Tibial nerve (tissue), 4 donors: Measurements from ENCODE around the gene SEMA4C.

Source experiments
- EP300 ChIP-seq, 2 donors: sonication (generic); formaldehyde crosslinking; IDR thresholded peaks; one replicate each; pipeline ENCODE4 v1.6.1; 2017; ENCODE audit warnings: antibody characterized with exemption in 2 of 2, mild to moderate bottlenecking in 1 of 2
- POLR2A ChIP-seq, 2 donors: fragments of 450-650 bp; IDR thresholded peaks; one replicate each; pipeline ENCODE4 v1.6.1; 2017; ENCODE audit warnings: antibody characterized with exemption in 2 of 2, mild to moderate bottlenecking in 2 of 2, moderate library complexity in 2 of 2
- TF ChIP-seq, protein P1 (sequence below), 5 experiments: fragments of 200-600 bp in 3 of 5; fragments of 450-650 bp in 2 of 5; sonication (generic) in 3 of 5; IDR thresholded peaks; one replicate each; pipeline ENCODE4 v1.5.1; 2016 to 2019; ENCODE audit warnings: antibody characterized with exemption in 5 of 5, mild to moderate bottlenecking in 3 of 5, moderate library complexity in 2 of 5

DNA sequence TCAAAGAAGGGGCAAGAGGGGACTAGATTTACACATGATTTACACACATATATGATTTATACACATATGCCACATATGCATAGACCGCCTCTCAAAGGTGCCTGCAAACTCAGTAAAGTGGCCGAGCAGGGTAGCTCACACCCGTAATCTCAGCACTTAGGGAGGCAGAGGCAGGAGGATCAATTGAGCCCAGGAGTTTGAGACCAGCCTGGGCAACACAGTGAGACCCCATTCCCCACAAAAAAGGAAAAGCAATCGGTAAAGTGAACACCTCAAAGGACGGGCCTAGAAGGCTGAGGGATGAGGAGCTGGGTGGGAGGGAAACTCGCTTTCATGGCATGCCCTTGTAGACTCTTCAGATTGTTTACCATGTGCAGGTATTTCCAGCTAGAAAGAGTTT lies 17.2 kb downstream of the SEMA4C start:
- TF ChIP-seq, protein P1, sequence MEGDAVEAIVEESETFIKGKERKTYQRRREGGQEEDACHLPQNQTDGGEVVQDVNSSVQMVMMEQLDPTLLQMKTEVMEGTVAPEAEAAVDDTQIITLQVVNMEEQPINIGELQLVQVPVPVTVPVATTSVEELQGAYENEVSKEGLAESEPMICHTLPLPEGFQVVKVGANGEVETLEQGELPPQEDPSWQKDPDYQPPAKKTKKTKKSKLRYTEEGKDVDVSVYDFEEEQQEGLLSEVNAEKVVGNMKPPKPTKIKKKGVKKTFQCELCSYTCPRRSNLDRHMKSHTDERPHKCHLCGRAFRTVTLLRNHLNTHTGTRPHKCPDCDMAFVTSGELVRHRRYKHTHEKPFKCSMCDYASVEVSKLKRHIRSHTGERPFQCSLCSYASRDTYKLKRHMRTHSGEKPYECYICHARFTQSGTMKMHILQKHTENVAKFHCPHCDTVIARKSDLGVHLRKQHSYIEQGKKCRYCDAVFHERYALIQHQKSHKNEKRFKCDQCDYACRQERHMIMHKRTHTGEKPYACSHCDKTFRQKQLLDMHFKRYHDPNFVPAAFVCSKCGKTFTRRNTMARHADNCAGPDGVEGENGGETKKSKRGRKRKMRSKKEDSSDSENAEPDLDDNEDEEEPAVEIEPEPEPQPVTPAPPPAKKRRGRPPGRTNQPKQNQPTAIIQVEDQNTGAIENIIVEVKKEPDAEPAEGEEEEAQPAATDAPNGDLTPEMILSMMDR (IDR thresholded peaks at IDR 0.05): no peak
- no peak for TF ChIP-seq POLR2A (IDR thresholded peaks at IDR 0.05)
- no peak for TF ChIP-seq EP300 (IDR thresholded peaks at IDR 0.05)
